Keratinocyte (primary cell): Measurements from ENCODE around the gene SPRY4. TPM values are rescaled to one million over a fixed set of nuclear protein-coding genes. Genes with fewer than 3 reads are reported as not detected.

ENCODE experiments used
- DNase-seq: peaks from one replicate; pipeline ENCODE4 v3.0.0-alpha.2; 2011; ENCODE audit warnings: low read depth, missing footprints, low spot score
- FAIRE-seq: peaks from 2 replicates; lab custom pipeline; 2011; peaks lifted over from hg19 to GRCh38; lab: Jason Lieb, UNC
- H2AFZ ChIP-seq: 2 replicates; pipeline ENCODE4 v1.6.0; 2012; ENCODE audit warnings: low read length, control low read depth, inconsistent platforms; ENCODE audit not compliant: control insufficient read depth
- H3K27ac ChIP-seq: 2 replicates; pipeline ENCODE4 v1.5.1; 2011; ENCODE audit warnings: low read length; ENCODE audit not compliant: control insufficient read depth, insufficient read depth
- H3K27me3 ChIP-seq: 3 replicates; pipeline ENCODE4 v1.6.0; 2011; ENCODE audit warnings: low read length; ENCODE audit not compliant: control insufficient read depth, insufficient read depth; ENCODE audit errors: extremely low read depth
- H3K36me3 ChIP-seq, 2 experiments: 2 replicates in 1 of 2; 3 replicates in 1 of 2; pipeline ENCODE4 v1.5.1; 2011; ENCODE audit warnings: low read length in 2 of 2, mild to moderate bottlenecking in 1 of 2; ENCODE audit not compliant: control insufficient read depth in 2 of 2, insufficient read depth in 2 of 2; ENCODE audit errors: extremely low read depth in 1 of 2
- H3K4me1 ChIP-seq: 3 replicates; pipeline ENCODE4 v1.5.1; 2011; ENCODE audit warnings: low read length; ENCODE audit not compliant: control insufficient read depth, insufficient read depth; ENCODE audit errors: extremely low read depth
- H3K4me2 ChIP-seq: 3 replicates; pipeline ENCODE4 v1.6.0; 2011; ENCODE audit warnings: low read depth, low read length; ENCODE audit not compliant: control insufficient read depth, insufficient read depth; ENCODE audit errors: extremely low read depth
- H3K4me3 ChIP-seq, 3 experiments: fragments of 200-600 bp in 1 of 3; sonication (generic) in 1 of 3; 2 replicates in 2 of 3; 3 replicates in 1 of 3; pipeline ENCODE4 v1.5.1; 2011 to 2016; ENCODE audit warnings: low read length in 3 of 3, mild to moderate bottlenecking in 3 of 3, control low read depth in 2 of 3, inconsistent platforms in 1 of 3, low read depth in 1 of 3, mixed read lengths in 1 of 3, mixed run types in 1 of 3, moderate library complexity in 1 of 3; ENCODE audit not compliant: control insufficient read depth in 2 of 3, insufficient read depth in 2 of 3; ENCODE audit errors: extremely low read depth in 1 of 3
- H3K79me2 ChIP-seq: 2 replicates; pipeline ENCODE4 v1.6.0; 2012; ENCODE audit warnings: low read length; ENCODE audit not compliant: control insufficient read depth, insufficient read depth
- H3K9ac ChIP-seq: 3 replicates; pipeline ENCODE4 v1.6.0; 2011; ENCODE audit warnings: low read length; ENCODE audit not compliant: control insufficient read depth, insufficient read depth; ENCODE audit errors: extremely low read depth
- H3K9me1 ChIP-seq: 3 replicates; pipeline ENCODE4 v1.6.0; 2011; ENCODE audit warnings: low read length; ENCODE audit not compliant: control insufficient read depth, insufficient read depth; ENCODE audit errors: extremely low read depth
- H3K9me3 ChIP-seq: 2 replicates; pipeline ENCODE4 v1.5.1; 2012; ENCODE audit warnings: low read depth, low read length; ENCODE audit not compliant: control insufficient read depth
- H4K20me1 ChIP-seq: 3 replicates; pipeline ENCODE4 v1.6.0; 2011; ENCODE audit warnings: low read length; ENCODE audit not compliant: control insufficient read depth, insufficient read depth; ENCODE audit errors: extremely low read depth
- EZH2 ChIP-seq: IDR thresholded peaks from one replicate; pipeline ENCODE4 v1.6.1; 2012; ENCODE audit warnings: inconsistent platforms, mild to moderate bottlenecking, low read length, moderate library complexity
- dilution Hi-C: fragments of 300-500 bp; cut with MboI; formaldehyde crosslinking; loops from one replicate; pipeline ENCODE4 v1.7.0; 2020; ENCODE audit warnings: low sequenced_read_pairs; ENCODE audit not compliant: extremely low pct_ligation_motif_present
- polyA plus RNA-seq, 5 experiments: library from polyadenylated mRNA; depleted of rRNA in 3 of 5; stranded (reverse) in 3 of 5; stranded (forward) in 1 of 5; unstranded in 1 of 5; fragments of >200 nt; gene quantifications; 1 replicate in 1 of 5; 2 replicates in 3 of 5; 3 replicates in 1 of 5; pipeline versions ENCODE4 v1.2.1 to v1.2.3, GENCODE V29; 2011 to 2012; ENCODE audit warnings: missing spikeins in 2 of 5, low read depth in 1 of 5, low replicate concordance in 1 of 5
- small RNA-seq, 3 experiments: library from RNA; depleted of rRNA; stranded (forward); fragments of <200 nt; gene quantifications; one replicate each; pipeline ENCODE3, GENCODE V24; 2012; ENCODE audit warnings: low read depth in 3 of 3, low replicate concordance in 1 of 3; ENCODE audit not compliant: insufficient read length in 3 of 3
- TF ChIP-seq, protein P1 (sequence below), 3 experiments: IDR thresholded peaks in 1 of 3; conservative IDR thresholded peaks in 1 of 3; optimal IDR thresholded peaks in 1 of 3; 2 replicates in 2 of 3; 3 replicates in 1 of 3; pipeline versions ENCODE3 to v1.5.1; 2011; ENCODE audit warnings: low read length in 3 of 3, mild to moderate bottlenecking in 3 of 3, moderate library complexity in 2 of 3, control low read depth in 1 of 3, inconsistent platforms in 1 of 3; ENCODE audit not compliant: insufficient read depth in 2 of 3; ENCODE audit errors: extremely low read depth in 1 of 3

Gene SPRY4
- polyA plus RNA-seq, 1 donor (not counting 4 experiments of a cell fraction or from before 2014, with no cell fraction given) = 10.2 TPM

DNA sequence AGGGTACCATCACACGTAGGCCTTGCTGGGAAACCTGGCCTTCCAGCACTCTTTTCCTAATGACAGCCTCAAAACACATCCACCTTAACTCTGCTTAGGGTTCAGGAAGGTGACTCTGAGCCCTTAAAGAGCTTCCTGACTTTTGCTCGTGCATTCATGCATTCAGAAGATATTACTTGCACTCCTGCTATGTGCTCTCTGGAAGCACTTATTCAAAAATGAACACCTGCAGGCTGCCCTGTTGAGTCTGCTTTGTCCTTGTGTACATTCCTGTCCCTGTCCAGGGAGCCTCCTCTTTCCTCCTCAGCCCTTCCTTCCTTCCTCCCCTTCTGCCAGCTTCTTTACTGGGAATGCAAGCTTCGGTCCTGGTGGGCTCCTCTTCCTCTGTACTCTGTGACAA is 61.5 kb downstream of the SPRY4 start:
- Histone ChIP-seq H3K79me2 (no peaks in the 10 kb centered on the region), H4K20me1 (no peaks in the 10 kb centered on the region), H3K4me3 (no peak overlapping the region), H2AFZ (no peak overlapping the region), H3K27ac (no peak overlapping the region), H3K36me3 (no peaks in the 10 kb centered on the region), H3K9ac (no peak overlapping the region), H3K4me2 (no peak overlapping the region), H3K27me3 (no peaks in the 10 kb centered on the region), H3K4me1 (no peaks in the 10 kb centered on the region), H3K9me1 (no peaks in the 10 kb centered on the region), H3K9me3 (no peaks in the 10 kb centered on the region)
- no peak for TF ChIP-seq EZH2
- TF ChIP-seq, protein P1, sequence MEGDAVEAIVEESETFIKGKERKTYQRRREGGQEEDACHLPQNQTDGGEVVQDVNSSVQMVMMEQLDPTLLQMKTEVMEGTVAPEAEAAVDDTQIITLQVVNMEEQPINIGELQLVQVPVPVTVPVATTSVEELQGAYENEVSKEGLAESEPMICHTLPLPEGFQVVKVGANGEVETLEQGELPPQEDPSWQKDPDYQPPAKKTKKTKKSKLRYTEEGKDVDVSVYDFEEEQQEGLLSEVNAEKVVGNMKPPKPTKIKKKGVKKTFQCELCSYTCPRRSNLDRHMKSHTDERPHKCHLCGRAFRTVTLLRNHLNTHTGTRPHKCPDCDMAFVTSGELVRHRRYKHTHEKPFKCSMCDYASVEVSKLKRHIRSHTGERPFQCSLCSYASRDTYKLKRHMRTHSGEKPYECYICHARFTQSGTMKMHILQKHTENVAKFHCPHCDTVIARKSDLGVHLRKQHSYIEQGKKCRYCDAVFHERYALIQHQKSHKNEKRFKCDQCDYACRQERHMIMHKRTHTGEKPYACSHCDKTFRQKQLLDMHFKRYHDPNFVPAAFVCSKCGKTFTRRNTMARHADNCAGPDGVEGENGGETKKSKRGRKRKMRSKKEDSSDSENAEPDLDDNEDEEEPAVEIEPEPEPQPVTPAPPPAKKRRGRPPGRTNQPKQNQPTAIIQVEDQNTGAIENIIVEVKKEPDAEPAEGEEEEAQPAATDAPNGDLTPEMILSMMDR (optimal IDR thresholded peaks at IDR 0.05 in 1 of 3, IDR thresholded peaks at IDR 0.05 in 1 of 3, conservative IDR thresholded peaks at IDR 0.05 in 1 of 3; ENCODE audit: extremely low read depth in 1 of 3, insufficient read depth in 2 of 3, low read length in 3 of 3) = no peak
- no peak for FAIRE-seq
- dilution Hi-C loops = no loop called here
- DNase-seq = no peak

DNA sequence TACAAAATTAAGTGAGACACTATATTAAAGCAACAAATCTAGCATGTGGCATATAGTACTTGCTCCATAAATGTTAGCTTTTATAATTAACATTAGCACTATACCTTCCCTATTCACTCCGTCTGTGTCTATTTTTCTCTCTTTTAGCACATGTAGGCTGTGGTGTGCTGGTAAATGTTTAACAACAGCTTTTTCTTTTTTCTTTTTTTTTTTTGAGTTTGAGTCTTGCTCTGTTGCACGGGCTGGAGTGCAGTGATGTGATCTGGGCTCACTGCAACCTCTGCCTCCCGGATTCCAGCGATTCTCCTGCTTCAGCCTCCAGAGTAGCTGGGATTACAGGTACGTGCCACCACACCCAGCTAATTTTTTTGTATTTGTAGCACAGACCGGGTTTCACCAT is 62.1 kb downstream of the SPRY4 start:
- Histone ChIP-seq H2AFZ (no peak overlapping the region), H3K4me1 (no peaks in the 10 kb centered on the region), H4K20me1 (no peaks in the 10 kb centered on the region), H3K9me3 (no peaks in the 10 kb centered on the region), H3K4me3 (no peak overlapping the region), H3K27ac (no peak overlapping the region), H3K4me2 (no peak overlapping the region), H3K79me2 (no peaks in the 10 kb centered on the region), H3K9me1 (no peaks in the 10 kb centered on the region), H3K36me3 (no peaks in the 10 kb centered on the region), H3K27me3 (no peaks in the 10 kb centered on the region), H3K9ac (no peak overlapping the region)
- no peak for TF ChIP-seq EZH2
- TF ChIP-seq, protein P1 (optimal IDR thresholded peaks at IDR 0.05 in 1 of 3, IDR thresholded peaks at IDR 0.05 in 1 of 3, conservative IDR thresholded peaks at IDR 0.05 in 1 of 3; ENCODE audit: extremely low read depth in 1 of 3, insufficient read depth in 2 of 3, low read length in 3 of 3) = no peak
- dilution Hi-C loops = no loop called here
- FAIRE-seq = no peak
- DNase-seq = no peak

Small RNA genes lying within 50 kb of the gene (small RNA-seq; reads per million reads assigned to genes)
- gene RF02038 (0 reads per million in 3 experiments), gene RF02039 (0 reads per million in 3 experiments)

Other genes starting within 250 kb of the SPRY4 start
- 21.6 to 38.2 TPM (median 26.0 TPM) in 3 replicates for gene NDFIP1, start 216.2 kb downstream of the SPRY4 start, polyA plus RNA-seq